Mesothelial cell of epicardium (in vitro differentiated cells): Measurements from ENCODE around the gene JMJD1C. TPM values are rescaled to one million over a fixed set of nuclear protein-coding genes. Genes with fewer than 3 reads are reported as not detected.

Experiments used
- DNase-seq, 2 experiments: peaks; one replicate each; pipeline ENCODE4 v3.0.0; 2021; ENCODE audit warnings: low spot score in 2 of 2; ENCODE audit not compliant: unreplicated experiment in 2 of 2
- H3K27ac Mint-ChIP-seq: 2 replicates; pipeline ENCODE4 v1.8.0; 2021; ENCODE audit warnings: mixed read lengths
- H3K27me3 Mint-ChIP-seq: 2 replicates; pipeline ENCODE4 v1.8.0; 2021; ENCODE audit warnings: low read depth, mixed read lengths
- H3K36me3 Mint-ChIP-seq: 2 replicates; pipeline ENCODE4 v1.8.0; 2021; ENCODE audit warnings: mixed read lengths
- H3K4me1 Mint-ChIP-seq: 2 replicates; pipeline ENCODE4 v1.8.0; 2021; ENCODE audit warnings: mixed read lengths
- H3K4me3 Mint-ChIP-seq: 2 replicates; pipeline ENCODE4 v1.8.0; 2021; ENCODE audit warnings: mild to moderate bottlenecking, moderate library complexity, mixed read lengths
- H3K9me3 Mint-ChIP-seq: 2 replicates; pipeline ENCODE4 v1.8.0; 2021; ENCODE audit warnings: mixed read lengths
- CTCF ChIP-seq: fragments of 200-600 bp; sonication (generic); IDR thresholded peaks from one replicate; pipeline ENCODE4 v1.5.0; 2021; ENCODE audit warnings: antibody characterized with exemption; ENCODE audit not compliant: unreplicated experiment
- total RNA-seq: library from RNA; stranded (reverse); gene quantifications from 3 replicates; pipeline ENCODE4 v1.2.1, GENCODE V29; 2021

Gene JMJD1C
- total RNA-seq, 1 donor from 2014 or later, result 112 TPM

- Mint-ChIP-seq H3K4me1 (peaks cover 28% of the 10 kb centered on the region), H3K27ac (no peak overlapping the region), H3K4me3 (no peak overlapping the region), H3K36me3 (peaks cover 7% of the 10 kb centered on the region), H3K27me3 (no peaks in the 10 kb centered on the region), H3K9me3 (no peaks in the 10 kb centered on the region)
- no peak for DNase-seq
- no peak for TF ChIP-seq CTCF
These were observed 38.8 kb downstream of the JMJD1C start for GRCh38 chr10:63427013-63427412.

GRCh38 chr10:63425512-63425911 lies 40.3 kb downstream of the JMJD1C start:
- no peaks in the 10 kb centered on the region for H3K27me3 Mint-ChIP-seq
- peaks cover 4% of the 10 kb centered on the region for H3K9me3 Mint-ChIP-seq

GRCh38 chr10:63424576-63424975 lies 41.2 kb downstream of the JMJD1C start:
- DNase-seq, result no peak
- peaks cover 4% of the 10 kb centered on the region for H3K9me3 Mint-ChIP-seq
- no peak overlapping the region for H3K4me3 Mint-ChIP-seq
- no peak overlapping the region for H3K27ac Mint-ChIP-seq
- TF ChIP-seq CTCF, result no peak
- no peaks in the 10 kb centered on the region for H3K27me3 Mint-ChIP-seq
- H3K36me3 Mint-ChIP-seq, result no peaks in the 10 kb centered on the region
- H3K4me1 Mint-ChIP-seq, result peaks cover 9% of the 10 kb centered on the region

More at GRCh38 chr10:63425512-63425911, 40.3 kb downstream of the JMJD1C start:
- Mint-ChIP-seq H3K4me3 (no peak overlapping the region), H3K4me1 (peaks cover 18% of the 10 kb centered on the region), H3K36me3 (no peaks in the 10 kb centered on the region), H3K27ac (no peak overlapping the region)
- TF ChIP-seq CTCF, result no peak
- DNase-seq, result no peak

- TF ChIP-seq CTCF, result no peak
- Mint-ChIP-seq H3K27me3 (no peaks in the 10 kb centered on the region), H3K36me3 (no peaks in the 10 kb centered on the region), H3K4me1 (peaks cover 3% of the 10 kb centered on the region), H3K9me3 (peaks cover 4% of the 10 kb centered on the region), H3K27ac (no peak overlapping the region), H3K4me3 (no peak overlapping the region)
- no peak for DNase-seq
These were observed 42.3 kb downstream of the JMJD1C start for GRCh38 chr10:63423494-63423893.

GRCh38 chr10:63421591-63421990 lies 44.2 kb downstream of the JMJD1C start:
- Mint-ChIP-seq H3K36me3 (no peaks in the 10 kb centered on the region), H3K27ac (peak overlapping the region; percentile 21), H3K9me3 (peaks cover 4% of the 10 kb centered on the region), H3K4me1 (peaks cover 15% of the 10 kb centered on the region), H3K4me3 (no peak overlapping the region), H3K27me3 (no peaks in the 10 kb centered on the region)
- DNase-seq, result no peak
- TF ChIP-seq CTCF, result no peak

- peaks cover 22% of the 10 kb centered on the region for H3K4me1 Mint-ChIP-seq
- no peaks in the 10 kb centered on the region for H3K36me3 Mint-ChIP-seq
- no peaks in the 10 kb centered on the region for H3K27me3 Mint-ChIP-seq
- no peak overlapping the region for H3K27ac Mint-ChIP-seq
- DNase-seq, result no peak
- no peak overlapping the region for H3K4me3 Mint-ChIP-seq
- TF ChIP-seq CTCF, result no peak
- peaks cover 4% of the 10 kb centered on the region for H3K9me3 Mint-ChIP-seq
These were observed 49.4 kb downstream of the JMJD1C start for GRCh38 chr10:63416376-63416775.
